OCI-LY7 (cell line): ENCODE data around the gene DMRTA1. TPM values are rescaled to one million over a fixed set of nuclear protein-coding genes. Genes with fewer than 3 reads are reported as not detected.

Experiments used
- BruUV-seq: library from RNA; stranded (reverse); fragments of 400-500 nt; replicated peaks from 2 replicates; lab custom pipeline; 2021; lab: Mats Ljungman, UMichigan
- CTCF ChIA-PET: fragments of 300-600 bp; sonication (Branson Sonifier 250); formaldehyde crosslinking; loops from one replicate; lab custom pipeline; 2022; ENCODE audit warnings: antibody characterized with exemption; ENCODE audit not compliant: unreplicated experiment; lab: Charles Lee
- POLR2A ChIA-PET: fragments of 300-600 bp; sonication (Branson Sonifier 250); formaldehyde crosslinking; loops from one replicate; lab custom pipeline; 2022; ENCODE audit warnings: antibody characterized with exemption; lab: Charles Lee
- DNase-seq: peaks from one replicate; pipeline ENCODE4 v3.0.0-alpha.2; 2015; ENCODE audit warnings: low spot score
- H2AFZ ChIP-seq: fragments of 200-600 bp; sonication (generic), shearing (Covaris generic); 2 replicates; pipeline ENCODE4 v1.6.1; 2014; ENCODE audit warnings: mild to moderate bottlenecking, antibody characterized with exemption, low read length, moderate library complexity
- H3K27ac ChIP-seq: fragments of 200-600 bp; sonication (generic); 2 replicates; pipeline ENCODE4 v1.5.1; 2014; ENCODE audit warnings: mixed run types, low read depth, mild to moderate bottlenecking, moderate library complexity, low read length, inconsistent platforms; ENCODE audit not compliant: poor library complexity, severe bottlenecking
- H3K36me3 ChIP-seq: fragments of 200-600 bp; sonication (generic); 2 replicates; pipeline ENCODE4 v1.6.1; 2014; ENCODE audit warnings: mild to moderate bottlenecking, antibody characterized with exemption, low read length, moderate library complexity, mixed read lengths; ENCODE audit not compliant: insufficient read depth
- H3K4me1 ChIP-seq: fragments of 200-600 bp; sonication (generic); 2 replicates; pipeline ENCODE4 v1.5.1; 2014; ENCODE audit warnings: mild to moderate bottlenecking, low read length; ENCODE audit not compliant: insufficient read depth, poor library complexity, severe bottlenecking
- H3K4me2 ChIP-seq: fragments of 200-600 bp; sonication (generic); 2 replicates; pipeline ENCODE4 v1.6.1; 2014; ENCODE audit warnings: mild to moderate bottlenecking, low read length
- H3K4me3 ChIP-seq: fragments of 200-600 bp; sonication (generic); 2 replicates; pipeline ENCODE4 v1.5.1; 2014; ENCODE audit warnings: mild to moderate bottlenecking, low read depth, low read length; ENCODE audit not compliant: poor library complexity, severe bottlenecking
- H3K79me2 ChIP-seq: fragments of 200-600 bp; sonication (generic); 2 replicates; pipeline ENCODE4 v1.6.1; 2016; ENCODE audit warnings: low read depth, mild to moderate bottlenecking, low read length, moderate library complexity, mixed read lengths; ENCODE audit not compliant: insufficient read depth
- H3K9me2 ChIP-seq: fragments of 200-600 bp; sonication (generic); 2 replicates; pipeline ENCODE4 v1.6.1; 2016; ENCODE audit warnings: mild to moderate bottlenecking, low read length, mixed read lengths; ENCODE audit not compliant: insufficient read depth
- H3K9me3 ChIP-seq: fragments of 200-600 bp; sonication (generic); 2 replicates; pipeline ENCODE4 v1.6.1; 2014; ENCODE audit warnings: mild to moderate bottlenecking, mixed run types, low read length, mixed read lengths
- H4K20me1 ChIP-seq: fragments of 200-600 bp; sonication (generic); 2 replicates; pipeline ENCODE4 v1.6.1; 2014; ENCODE audit warnings: mild to moderate bottlenecking, antibody characterized with exemption, low read length, moderate library complexity, mixed read lengths; ENCODE audit not compliant: insufficient read depth
- EZH2phosphoT487 ChIP-seq: fragments of 200-600 bp; sonication (generic); IDR thresholded peaks from 2 replicates; pipeline ENCODE4 v1.6.1; 2018; ENCODE audit warnings: low read depth, borderline replicate concordance, mild to moderate bottlenecking, mixed run types, antibody characterized with exemption, low read length, moderate library complexity, mixed read lengths
- intact Hi-C: fragments of 100-400 bp; cut with micrococcal nuclease; formaldehyde crosslinking; loops from one replicate; pipeline ENCODE4 v1.10.0; 2022; ENCODE audit not compliant: unreplicated experiment
- total RNA-seq, 2 experiments: library from RNA; depleted of rRNA in 1 of 2; stranded (reverse); fragments of >200 nt in 1 of 2; shearing (Covaris generic) in 1 of 2; gene quantifications; 2 replicates each; pipeline ENCODE4 v1.2.3, GENCODE V29; 2014 to 2022
- TF ChIP-seq, protein P1 (sequence below): fragments of 200-600 bp; sonication (generic); conservative IDR thresholded peaks from 2 replicates; pipeline ENCODE4 v1.5.1; 2014; ENCODE audit warnings: mild to moderate bottlenecking, antibody characterized with exemption, low read length, moderate library complexity, mixed read lengths

Gene DMRTA1
- total RNA-seq, 2 experiments from 2014 or later: not detected

GRCh38 chr9:22452415-22453010 is 5.9 kb downstream of the DMRTA1 start:
- BruUV-seq: no TSS peak
- peak; percentile 53 for DNase-seq
- no peak overlapping the region for H3K27ac ChIP-seq
- no peaks in the 10 kb centered on the region for H3K9me3 ChIP-seq
- H3K4me2 ChIP-seq: no peak overlapping the region
- H3K36me3 ChIP-seq: no peaks in the 10 kb centered on the region
- no peak overlapping the region for H3K4me3 ChIP-seq
- no peaks in the 10 kb centered on the region for H4K20me1 ChIP-seq
- ChIA-PET CTCF (interaction anchor here (0.8 to 1.1 kb wide), 2 partner anchors 78 to 209 kb away, joined by 3 to 4 read pairs; no protein-coding TSS in a partner anchor), POLR2A (interaction anchor here (0.8 to 1.0 kb wide), 2 partner anchors 12 to 54 kb away, joined by 3 read pairs; no protein-coding TSS in a partner anchor)
- H2AFZ ChIP-seq: no peak overlapping the region
- intact Hi-C loops: loop anchor here (1.0 to 5.0 kb wide), 3 partner anchors 145 to 640 kb away; no protein-coding TSS in a partner anchor
- H3K9me2 ChIP-seq: no peaks in the 10 kb centered on the region
- no peaks in the 10 kb centered on the region for H3K79me2 ChIP-seq
- TF ChIP-seq, protein P1, sequence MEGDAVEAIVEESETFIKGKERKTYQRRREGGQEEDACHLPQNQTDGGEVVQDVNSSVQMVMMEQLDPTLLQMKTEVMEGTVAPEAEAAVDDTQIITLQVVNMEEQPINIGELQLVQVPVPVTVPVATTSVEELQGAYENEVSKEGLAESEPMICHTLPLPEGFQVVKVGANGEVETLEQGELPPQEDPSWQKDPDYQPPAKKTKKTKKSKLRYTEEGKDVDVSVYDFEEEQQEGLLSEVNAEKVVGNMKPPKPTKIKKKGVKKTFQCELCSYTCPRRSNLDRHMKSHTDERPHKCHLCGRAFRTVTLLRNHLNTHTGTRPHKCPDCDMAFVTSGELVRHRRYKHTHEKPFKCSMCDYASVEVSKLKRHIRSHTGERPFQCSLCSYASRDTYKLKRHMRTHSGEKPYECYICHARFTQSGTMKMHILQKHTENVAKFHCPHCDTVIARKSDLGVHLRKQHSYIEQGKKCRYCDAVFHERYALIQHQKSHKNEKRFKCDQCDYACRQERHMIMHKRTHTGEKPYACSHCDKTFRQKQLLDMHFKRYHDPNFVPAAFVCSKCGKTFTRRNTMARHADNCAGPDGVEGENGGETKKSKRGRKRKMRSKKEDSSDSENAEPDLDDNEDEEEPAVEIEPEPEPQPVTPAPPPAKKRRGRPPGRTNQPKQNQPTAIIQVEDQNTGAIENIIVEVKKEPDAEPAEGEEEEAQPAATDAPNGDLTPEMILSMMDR: peak; percentile 99
- TF ChIP-seq EZH2phosphoT487: no peak
- H3K4me1 ChIP-seq: no peaks in the 10 kb centered on the region

- intact Hi-C loops: loop anchor here (5.0 kb wide), 1 partner anchor 642 kb away; no protein-coding TSS in a partner anchor
Measured at GRCh38 chr9:22454016-22454415, 7.4 kb downstream of the DMRTA1 start.

More at GRCh38 chr9:22454016-22454415, 7.4 kb downstream of the DMRTA1 start:
- TF ChIP-seq EZH2phosphoT487: no peak
- TF ChIP-seq, protein P1: no peak
- POLR2A ChIA-PET: interaction anchor here (1.0 kb wide), 1 partner anchor 29 kb away, joined by 3 read pairs; no protein-coding TSS in a partner anchor
- no peaks in the 10 kb centered on the region for H3K9me3 ChIP-seq
- no peaks in the 10 kb centered on the region for H3K9me2 ChIP-seq
- no peaks in the 10 kb centered on the region for H3K36me3 ChIP-seq
- BruUV-seq: no TSS peak
- H4K20me1 ChIP-seq: no peaks in the 10 kb centered on the region
- H3K4me2 ChIP-seq: no peak overlapping the region
- H3K79me2 ChIP-seq: no peaks in the 10 kb centered on the region
- no peak overlapping the region for H2AFZ ChIP-seq
- DNase-seq: no peak
- CTCF ChIA-PET: no interaction called here
- H3K4me1 ChIP-seq: no peaks in the 10 kb centered on the region
- H3K4me3 ChIP-seq: no peak overlapping the region
- no peak overlapping the region for H3K27ac ChIP-seq
